ENCODE data around the gene PHLDB3.
"Not testable (repeated sequence)": the region's sequence is repeated elsewhere in the genome, so short reads cannot be mapped to it uniquely, and the experiment has no call there.

Gene PHLDB3

GRCh38 chr19:43466793-43467192 is 37.8 kb downstream of the PHLDB3 start:
- DNase-seq: no peak

DNA sequence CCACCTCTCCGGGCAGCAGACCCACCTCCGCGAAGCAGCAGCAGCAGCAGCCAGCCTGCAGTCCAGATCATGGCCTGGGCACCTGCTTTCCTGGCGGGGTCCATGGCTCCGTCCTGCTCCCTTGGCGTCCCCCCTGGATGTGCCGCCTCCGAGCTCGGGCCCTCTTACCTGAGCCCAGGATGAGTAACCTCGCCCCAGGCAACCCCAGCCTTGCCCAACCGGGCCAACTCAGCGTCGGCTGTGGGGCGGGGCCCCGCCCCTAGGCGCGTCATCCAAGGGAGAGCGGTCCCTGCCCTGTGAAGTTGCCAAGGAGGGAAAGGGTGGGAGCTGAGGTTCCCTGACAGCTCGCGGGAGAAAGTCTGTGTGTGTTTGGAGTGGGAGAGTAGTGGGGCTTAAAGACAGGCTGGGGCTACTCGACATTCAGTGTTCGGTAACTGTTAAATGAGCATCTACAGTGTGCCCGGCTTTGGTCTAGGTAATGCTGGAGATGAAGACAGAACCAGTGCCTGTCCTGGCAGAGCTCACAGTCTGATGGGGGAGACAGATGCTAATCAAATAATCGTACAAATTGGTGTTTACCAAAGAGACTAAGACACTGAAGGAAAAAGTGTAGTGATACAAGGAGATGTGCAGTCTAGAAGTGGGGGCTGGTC is 39.0 kb downstream of the PHLDB3 start, which contains the start of gene LYPD3:
Gene LYPD3 (minus strand): TSS at position 141 of the 653 bp plus-strand sequence. CDS start 37 bp downstream, at position 104.
- DNase-seq: peak; percentile 47 to 69

DNA sequence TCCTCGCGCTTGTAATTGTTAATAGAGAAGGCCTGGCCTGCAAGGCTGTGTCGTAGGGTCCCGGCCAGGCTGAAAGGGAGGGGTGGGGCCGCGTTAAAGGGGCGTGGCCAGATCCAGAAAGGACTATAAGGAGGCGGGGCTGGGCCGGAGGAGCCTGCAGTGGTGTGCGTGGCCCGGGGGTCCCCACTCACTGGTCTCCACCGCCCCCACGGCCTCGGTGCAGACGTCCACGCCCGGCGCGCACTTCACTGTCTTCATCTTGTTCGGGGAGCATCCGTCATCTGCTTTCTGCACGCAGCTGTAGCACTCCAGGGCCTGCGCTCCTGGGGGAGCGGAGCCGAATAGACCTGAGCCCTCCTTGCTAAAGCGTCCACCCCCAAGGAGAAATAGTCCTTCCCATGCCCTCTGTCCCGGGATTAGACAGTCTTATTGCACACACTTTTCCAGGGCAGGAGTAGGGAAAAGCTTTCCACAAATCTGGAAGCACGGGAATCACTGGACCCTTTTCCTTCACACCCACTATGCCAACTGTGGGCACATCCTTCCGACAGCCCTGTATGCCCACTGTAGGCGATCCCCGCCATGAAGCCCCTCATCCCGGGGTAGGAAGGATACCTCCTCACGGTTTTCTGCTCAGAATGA is 40.3 kb downstream of the PHLDB3 start:
- DNase-seq: no peak

- DNase-seq: peak; percentile 94 to 96
Observed at GRCh38 chr19:43463381-43464133, 41.0 kb downstream of the PHLDB3 start.

DNA sequence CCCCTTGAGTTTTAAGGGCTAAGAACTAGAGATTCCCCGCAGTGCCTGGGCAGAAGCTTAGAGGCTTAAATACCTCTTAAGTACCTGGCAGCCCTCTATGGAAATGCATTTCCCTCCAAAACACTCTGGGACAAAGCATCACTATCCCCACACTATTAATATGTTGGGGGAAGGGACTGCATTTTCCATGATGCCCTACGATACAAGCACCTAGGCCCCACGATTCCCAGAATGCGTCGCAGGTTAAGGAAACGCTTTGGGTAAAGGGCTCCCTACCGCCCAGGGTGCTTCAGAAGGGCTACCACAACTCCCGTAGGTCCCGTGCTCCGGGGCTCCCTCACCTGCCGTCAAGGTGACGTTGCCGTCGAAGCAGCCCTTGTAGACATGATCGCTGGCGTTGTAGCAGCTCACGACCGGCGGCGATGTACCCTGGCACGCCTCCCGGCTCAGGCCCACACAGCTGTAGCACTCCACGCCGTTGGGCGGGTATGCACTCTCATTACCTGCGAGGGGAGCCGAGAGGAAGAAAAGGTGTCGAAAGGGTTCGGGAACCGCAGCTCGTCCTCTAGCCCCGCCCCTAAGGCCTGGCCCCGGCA is 41.7 kb downstream of the PHLDB3 start:
- no peak for DNase-seq

DNA sequence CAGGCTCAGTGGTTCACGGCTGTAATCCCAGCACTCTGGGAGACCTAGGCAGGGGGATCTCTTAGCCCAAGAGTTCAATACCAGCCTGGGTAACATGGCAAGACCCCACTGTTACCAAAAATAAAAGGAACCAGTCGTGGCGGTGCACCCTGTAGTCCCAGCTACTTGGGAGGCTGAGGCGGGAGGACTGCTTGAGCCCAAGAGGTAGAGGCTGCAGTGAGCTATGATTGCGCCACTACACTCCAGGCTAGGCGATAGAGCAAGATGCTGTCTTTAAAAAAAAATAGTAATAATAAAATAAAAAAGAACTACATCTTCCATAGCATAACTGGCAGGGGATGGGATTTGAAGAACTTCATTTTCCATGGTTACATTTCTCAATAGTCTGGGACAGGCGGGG is 42.2 kb downstream of the PHLDB3 start:
- DNase-seq: no peak

- no peak for DNase-seq
Observed at GRCh38 chr19:43461303-43461702, 43.2 kb downstream of the PHLDB3 start.

GRCh38 chr19:43460362-43461016 is 44.1 kb downstream of the PHLDB3 start:
- no peak for DNase-seq

DNA sequence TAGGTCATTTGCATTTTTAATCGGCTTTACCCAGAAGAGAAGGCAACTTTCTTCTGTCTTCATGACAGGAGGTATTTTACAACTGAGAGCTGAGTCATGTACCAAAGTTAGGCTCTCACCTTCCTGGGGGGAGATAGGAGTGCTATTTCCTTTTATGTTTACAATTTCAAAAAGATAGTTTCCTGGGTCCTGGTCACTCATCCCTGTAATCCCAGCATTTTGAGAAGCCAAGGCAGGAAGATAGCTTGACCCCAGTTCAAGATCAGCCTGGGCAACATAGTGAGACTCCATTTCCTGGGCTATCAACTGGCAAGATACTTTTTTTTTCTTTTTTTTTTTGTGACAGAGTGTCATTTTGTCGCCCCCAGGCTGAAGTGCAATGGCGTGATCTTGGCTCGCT is 46.7 kb downstream of the PHLDB3 start:
- DNase-seq: no peak

- DNase-seq: peak; percentile 27 to 29
Observed at GRCh38 chr19:43455321-43456113, 49.0 kb downstream of the PHLDB3 start.

DNA sequence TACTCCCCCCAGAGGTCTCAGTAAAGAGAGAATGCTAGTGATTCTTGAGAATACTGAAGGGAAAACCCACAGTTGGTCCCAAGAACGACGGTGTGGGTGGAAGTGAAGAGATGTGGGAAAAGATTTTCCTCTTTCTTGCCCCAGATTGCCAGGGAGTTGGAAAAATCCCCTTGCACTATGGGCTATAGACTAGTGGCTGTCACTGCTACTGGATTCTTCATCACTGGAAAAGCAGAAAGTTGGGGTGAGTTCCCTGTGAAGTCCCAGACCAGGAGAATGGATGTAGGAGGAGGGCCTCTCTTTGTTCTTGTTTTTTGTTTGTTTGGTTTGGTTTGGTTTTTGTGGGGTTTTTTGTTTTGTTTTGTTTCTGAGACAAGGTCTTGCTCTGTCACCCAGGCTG is 50.5 kb downstream of the PHLDB3 start:
- peak; percentile 63 to 94 for DNase-seq

DNA sequence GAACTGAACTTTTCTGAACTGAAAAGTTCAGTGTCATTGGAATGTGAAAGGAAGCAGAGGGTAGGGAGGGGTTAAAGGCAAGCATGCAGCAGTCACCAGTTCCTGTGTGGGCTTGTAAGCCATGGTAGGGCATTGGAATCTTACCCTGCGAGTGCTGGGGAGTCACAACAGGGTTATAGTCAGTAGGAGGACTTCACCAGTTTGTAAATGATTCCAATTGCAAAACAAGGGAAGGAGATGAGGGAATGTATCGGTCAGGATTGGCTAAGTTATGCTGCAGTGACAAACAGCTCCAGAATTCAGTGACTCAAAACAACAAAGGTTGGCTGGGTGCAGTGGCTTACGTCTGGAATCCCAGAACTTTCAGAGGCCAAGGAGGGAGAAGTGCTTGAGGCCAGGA is 52.0 kb downstream of the PHLDB3 start:
- DNase-seq: peak in 1 of 2 donors; percentile 63

DNA sequence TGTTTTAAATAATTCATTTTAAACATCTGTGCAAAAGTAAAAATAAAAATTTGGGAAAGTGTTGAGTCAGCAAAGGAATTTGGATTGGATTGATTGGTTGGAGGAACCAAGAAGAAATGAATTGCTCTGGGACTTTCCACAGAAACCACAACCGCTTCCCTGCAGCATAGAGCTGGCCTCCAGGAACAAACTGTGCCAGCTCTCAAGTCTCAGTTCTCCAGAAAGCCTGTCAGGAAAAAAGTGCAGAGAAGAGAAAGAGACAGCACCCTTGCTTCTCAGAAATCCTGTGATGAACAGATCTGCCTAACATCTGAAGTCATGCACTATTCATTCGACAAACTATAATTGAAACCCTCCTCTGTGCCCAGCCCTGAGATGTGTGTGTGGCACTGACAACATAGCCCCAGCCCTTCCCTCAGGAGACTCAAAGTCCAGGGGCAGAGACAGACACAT is 54.0 kb downstream of the PHLDB3 start:
- peak; percentile 69 to 71 for DNase-seq

GRCh38 chr19:43447655-43448054 is 56.9 kb downstream of the PHLDB3 start:
- no peak for DNase-seq

GRCh38 chr19:43446746-43447489 is 57.6 kb downstream of the PHLDB3 start:
- peak; percentile 57 to 90 for DNase-seq

- no peak for DNase-seq
Observed at GRCh38 chr19:43445426-43445825, 59.1 kb downstream of the PHLDB3 start.

DNA sequence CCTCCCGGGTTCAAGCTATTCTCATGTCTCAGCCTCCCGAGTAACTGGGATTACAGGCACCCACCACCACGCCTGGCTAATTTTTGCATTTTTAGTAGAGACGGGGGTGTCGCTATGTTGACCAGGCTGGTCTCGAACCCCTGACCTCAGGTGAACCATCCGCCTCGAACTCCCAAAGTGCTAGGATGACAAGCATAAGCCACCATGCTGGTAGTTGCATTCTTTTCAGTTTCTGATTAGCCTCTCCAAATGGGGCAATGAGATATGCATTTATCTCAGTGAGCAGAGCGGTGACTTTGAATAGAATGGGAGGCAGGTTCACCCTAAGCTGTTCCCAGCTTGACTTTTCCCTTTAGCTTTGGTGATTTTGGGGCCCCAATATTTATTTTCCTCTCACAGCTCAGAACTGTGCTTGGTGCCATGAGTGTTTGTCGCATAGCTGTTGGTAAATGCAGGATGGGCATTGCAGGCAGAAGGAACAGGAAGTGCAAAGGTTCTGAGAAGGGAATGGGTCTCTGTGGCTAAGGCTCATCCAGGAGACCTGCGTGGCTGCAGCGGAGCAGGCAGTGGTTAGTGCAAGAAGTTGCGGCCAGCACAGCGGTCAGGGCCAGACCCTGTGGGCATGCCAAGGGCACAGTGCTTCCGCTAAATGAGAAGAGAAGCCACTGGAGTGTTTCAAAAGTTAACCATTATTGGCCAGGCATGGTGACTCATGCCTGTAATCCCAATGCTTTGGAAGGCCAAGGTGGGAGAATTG is 59.8 kb downstream of the PHLDB3 start:
- DNase-seq: peak in 1 of 2 donors; percentile 22

- DNase-seq: not testable (repeated sequence)
Observed at GRCh38 chr19:43444091-43444490, 60.5 kb downstream of the PHLDB3 start.

DNA sequence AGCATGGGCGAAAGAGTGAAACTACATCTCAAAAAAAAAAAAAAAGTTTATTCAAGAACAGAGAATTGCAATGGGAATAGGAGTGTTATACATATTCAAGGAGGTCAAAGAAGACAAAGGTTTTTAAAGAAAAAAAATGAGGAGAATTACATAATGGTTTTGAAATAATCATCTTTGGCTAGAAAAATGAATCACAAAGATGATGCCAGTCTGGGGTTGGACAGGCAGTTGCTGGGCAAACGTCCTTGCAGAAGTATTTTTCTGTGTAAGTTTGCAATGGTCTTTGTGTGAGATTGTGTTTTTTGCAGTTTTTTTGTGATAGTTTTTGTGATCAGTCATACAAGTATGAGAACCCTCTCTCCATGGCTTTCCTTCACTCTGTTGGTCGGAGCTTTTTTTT is 62.8 kb downstream of the PHLDB3 start:
- peak; percentile 32 to 53 for DNase-seq

DNA sequence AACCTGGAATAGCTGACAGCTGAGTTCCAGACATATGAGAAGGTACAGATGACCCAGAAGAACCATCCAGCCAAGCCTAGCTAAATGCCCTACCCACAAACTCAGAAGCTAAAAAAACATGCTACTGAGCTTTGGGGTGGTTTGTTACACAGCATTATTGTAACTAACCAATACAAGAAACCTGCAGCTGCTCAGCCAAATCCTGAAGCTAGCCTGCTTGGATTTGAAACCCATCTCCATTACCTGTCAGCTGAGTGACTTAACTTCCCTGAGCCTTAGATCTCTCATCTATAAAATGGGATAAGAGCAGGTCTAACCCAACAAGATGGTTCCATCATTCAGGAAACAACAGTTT is 64.9 kb downstream of the PHLDB3 start:
- DNase-seq: no peak

Measured in inflammatory macrophage treated with lipopolysaccharide for 1 hour (primary cell).